Brain microvascular endothelial cell (primary cell): Measurements from ENCODE around the gene BCAS2.

Source experiments
- DNase-seq: peaks from one replicate; pipeline ENCODE4 v3.0.0-alpha.2; 2020
- H3K27ac ChIP-seq: fragments of 250-450 bp; sonication (Bioruptor Pico); 2 replicates; pipeline ENCODE4 v1.5.1; 2020; ENCODE audit warnings: mild to moderate bottlenecking, moderate library complexity
- H3K27me3 ChIP-seq: fragments of 250-450 bp; sonication (Bioruptor Pico); replicated peaks from 2 replicates; pipeline ENCODE4 v1.5.1; 2020; ENCODE audit warnings: mild to moderate bottlenecking
- H3K36me3 ChIP-seq: fragments of 250-450 bp; sonication (Bioruptor Pico); replicated peaks from 2 replicates; pipeline ENCODE4 v1.5.1; 2020; ENCODE audit warnings: mild to moderate bottlenecking
- H3K4me3 ChIP-seq: 2 replicates; pipeline ENCODE4 v1.5.1; 2011; ENCODE audit warnings: low read depth, mild to moderate bottlenecking, control low read depth, low read length, moderate library complexity
- CTCF ChIP-seq: IDR thresholded peaks from 2 replicates; pipeline ENCODE4 v1.5.1; 2011; ENCODE audit warnings: low read depth, mild to moderate bottlenecking, moderate library complexity, low read length, control low read depth, inconsistent platforms; ENCODE audit errors: missing control alignments
- in situ Hi-C: cut with HindIII; loops from 2 replicates; pipeline ENCODE4 v1.10.0; 2017; ENCODE audit warnings: low sequenced_read_pairs, low pct_ligation_motif_present

BCAS2 gene

GRCh38 chr1:114558544-114558943 lies 22.9 kb downstream of the BCAS2 start:
- Histone ChIP-seq H3K27ac (no peak overlapping the region), H3K36me3 (no peaks in the 10 kb centered on the region), H3K27me3 (no peaks in the 10 kb centered on the region), H3K4me3 (no peak overlapping the region)
- no peak for TF ChIP-seq CTCF
- in situ Hi-C loops = no loop called here
- DNase-seq = no peak

GRCh38 chr1:114554577-114554976 lies 26.8 kb downstream of the BCAS2 start:
- no peak overlapping the region for H3K4me3 ChIP-seq
- TF ChIP-seq CTCF = no peak
- in situ Hi-C loops = no loop called here
- H3K27ac ChIP-seq = no peak overlapping the region
- no peaks in the 10 kb centered on the region for H3K36me3 ChIP-seq
- H3K27me3 ChIP-seq = no peaks in the 10 kb centered on the region
- no peak for DNase-seq

GRCh38 chr1:114552106-114552639 lies 29.2 kb downstream of the BCAS2 start:
- H3K36me3 ChIP-seq = no peaks in the 10 kb centered on the region
- H3K4me3 ChIP-seq = no peak overlapping the region
- no peaks in the 10 kb centered on the region for H3K27me3 ChIP-seq
- in situ Hi-C loops = no loop called here
- no peak overlapping the region for H3K27ac ChIP-seq
- no peak for DNase-seq
- no peak for TF ChIP-seq CTCF

GRCh38 chr1:114551400-114551799 lies 30.0 kb downstream of the BCAS2 start:
- TF ChIP-seq CTCF = no peak
- Histone ChIP-seq H3K27me3 (no peaks in the 10 kb centered on the region), H3K36me3 (no peaks in the 10 kb centered on the region), H3K27ac (no peak overlapping the region), H3K4me3 (no peak overlapping the region)
- DNase-seq = peak; percentile 1
- in situ Hi-C loops = no loop called here

GRCh38 chr1:114550336-114550735 lies 31.1 kb downstream of the BCAS2 start:
- in situ Hi-C loops = no loop called here
- H3K27me3 ChIP-seq = no peaks in the 10 kb centered on the region
- no peaks in the 10 kb centered on the region for H3K36me3 ChIP-seq
- H3K4me3 ChIP-seq = no peak overlapping the region
- DNase-seq = no peak
- no peak overlapping the region for H3K27ac ChIP-seq
- TF ChIP-seq CTCF = no peak

- H3K4me3 ChIP-seq = no peak overlapping the region
- H3K27ac ChIP-seq = no peak overlapping the region
- in situ Hi-C loops = no loop called here
- TF ChIP-seq CTCF = no peak
- no peak for DNase-seq
- H3K27me3 ChIP-seq = no peaks in the 10 kb centered on the region
- H3K36me3 ChIP-seq = no peaks in the 10 kb centered on the region
These were observed 32.3 kb downstream of the BCAS2 start for GRCh38 chr1:114549137-114549536.
